Measurements from ENCODE around the gene PTBP1.

DNA sequence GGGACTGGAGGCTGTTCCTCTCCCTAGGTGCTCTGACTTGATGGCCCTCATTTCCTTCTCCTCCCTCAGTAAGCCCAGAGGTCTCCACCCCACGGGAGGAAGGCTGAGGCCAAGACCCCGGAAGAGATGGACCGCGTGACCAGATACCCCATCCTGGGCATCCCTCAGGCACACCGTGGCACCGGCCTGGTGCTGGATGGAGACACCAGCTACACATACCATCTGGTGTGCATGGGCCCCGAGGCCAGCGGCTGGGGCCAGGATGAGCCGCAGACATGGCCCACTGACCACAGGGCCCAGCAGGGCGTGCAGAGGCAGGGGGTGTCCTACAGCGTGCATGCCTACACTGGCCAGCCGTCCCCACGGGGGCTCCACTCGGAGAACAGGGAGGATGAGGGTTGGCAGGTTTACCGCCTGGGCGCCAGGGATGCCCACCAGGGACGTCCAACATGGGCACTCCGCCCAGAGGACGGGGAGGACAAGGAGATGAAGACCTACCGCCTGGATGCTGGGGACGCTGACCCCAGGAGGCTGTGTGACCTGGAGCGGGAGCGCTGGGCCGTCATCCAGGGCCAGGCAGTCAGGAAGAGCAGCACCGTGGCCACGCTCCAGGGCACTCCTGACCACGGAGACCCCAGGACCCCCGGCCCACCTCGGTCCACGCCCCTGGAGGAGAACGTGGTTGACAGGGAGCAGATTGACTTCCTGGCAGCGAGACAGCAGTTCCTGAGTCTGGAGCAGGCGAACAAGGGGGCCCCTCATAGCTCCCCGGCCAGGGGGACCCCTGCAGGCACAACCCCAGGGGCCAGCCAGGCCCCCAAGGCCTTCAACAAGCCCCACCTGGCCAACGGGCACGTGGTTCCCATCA, 40.2 kb upstream of the PTBP1 start:
- TF ChIP-seq POLR2A (IDR thresholded peaks at IDR 0.05) (no peak), CTCF (IDR thresholded peaks at IDR 0.05) (no peak)
